Stimulated activated CD8-positive, alpha-beta memory T cell treated with anti-CD3 and anti-CD28 coated beads, Interleukin-2, amount 100 ng/mL, for 48 hours (primary cell): ENCODE data around the gene WNK1.
"Not testable (repeated sequence)": the region's sequence is repeated elsewhere in the genome, so short reads cannot be mapped to it uniquely, and the experiment has no call there.

Experiments used
- DNase-seq, 2 donors: peaks; one replicate each; pipeline ENCODE4 v3.0.0-alpha.2; 2020; ENCODE audit warnings: low read depth in 2 of 2

The WNK1 gene

GRCh38 chr12:817941-818600 lies 65.7 kb downstream of the WNK1 start:
- no peak for DNase-seq

- DNase-seq = no peak
Measured at GRCh38 chr12:818733-819132, 66.4 kb downstream of the WNK1 start.

GRCh38 chr12:820336-820735 lies 68.0 kb downstream of the WNK1 start:
- DNase-seq = no peak

- no peak for DNase-seq
Measured at GRCh38 chr12:823028-823698, 70.8 kb downstream of the WNK1 start.

GRCh38 chr12:826331-826730 lies 74.0 kb downstream of the WNK1 start:
- no peak for DNase-seq

GRCh38 chr12:828726-829395 lies 76.5 kb downstream of the WNK1 start:
- DNase-seq = no peak

GRCh38 chr12:830111-830867 lies 77.9 kb downstream of the WNK1 start:
- no peak for DNase-seq

- DNase-seq = no peak
Measured at GRCh38 chr12:835754-836518, 83.6 kb downstream of the WNK1 start.

- no peak for DNase-seq
Measured at GRCh38 chr12:836952-837351, 84.6 kb downstream of the WNK1 start.

GRCh38 chr12:837548-837947 lies 85.2 kb downstream of the WNK1 start:
- DNase-seq = no peak

- no peak for DNase-seq
Measured at GRCh38 chr12:843609-844008, 91.2 kb downstream of the WNK1 start.

- no peak for DNase-seq
Measured at GRCh38 chr12:846421-846820, 94.0 kb downstream of the WNK1 start.

GRCh38 chr12:848173-848865 lies 95.9 kb downstream of the WNK1 start:
- DNase-seq = no peak

GRCh38 chr12:848882-849527 lies 96.6 kb downstream of the WNK1 start:
- DNase-seq = no peak

GRCh38 chr12:849733-850437 lies 97.5 kb downstream of the WNK1 start:
- DNase-seq = not testable (repeated sequence)

- DNase-seq = no peak
Measured at GRCh38 chr12:851343-851742, 99.0 kb downstream of the WNK1 start.

- DNase-seq = no peak
Measured at GRCh38 chr12:851913-852312, 99.5 kb downstream of the WNK1 start.

GRCh38 chr12:852864-853263 lies 100.5 kb downstream of the WNK1 start:
- no peak for DNase-seq

- DNase-seq = no peak
Measured at GRCh38 chr12:857611-858010, 105.2 kb downstream of the WNK1 start.
